Ishikawa (cell line): Measurements from ENCODE around the gene RNF168.

Experiments
- CEBPB ChIP-seq: IDR thresholded peaks from 2 replicates; pipeline ENCODE4 v1.6.1; 2012
- CREB1 ChIP-seq: IDR thresholded peaks from 2 replicates; pipeline ENCODE4 v1.6.1; 2012; ENCODE audit warnings: low read depth
- EP300 ChIP-seq: IDR thresholded peaks from 2 replicates; pipeline ENCODE4 v1.6.1; 2012; ENCODE audit warnings: borderline replicate concordance
- FOXM1 ChIP-seq: IDR thresholded peaks from 2 replicates; pipeline ENCODE4 v1.6.1; 2012; ENCODE audit warnings: low read depth, borderline replicate concordance
- RAD21 ChIP-seq: IDR thresholded peaks from 2 replicates; pipeline ENCODE4 v1.6.1; 2012; ENCODE audit warnings: low read depth
- TCF12 ChIP-seq: IDR thresholded peaks from 2 replicates; pipeline ENCODE4 v1.6.1; 2012; ENCODE audit warnings: low read depth
- YY1 ChIP-seq: IDR thresholded peaks from 2 replicates; pipeline ENCODE4 v1.6.1; 2012; ENCODE audit warnings: low read depth
- TF ChIP-seq, protein P1 (sequence below): IDR thresholded peaks from 2 replicates; pipeline ENCODE4 v1.6.1; 2012
- TF ChIP-seq, protein P2 (sequence below): IDR thresholded peaks from 2 replicates; pipeline ENCODE4 v1.6.1; 2012; ENCODE audit warnings: low read depth, mild to moderate bottlenecking

DNA sequence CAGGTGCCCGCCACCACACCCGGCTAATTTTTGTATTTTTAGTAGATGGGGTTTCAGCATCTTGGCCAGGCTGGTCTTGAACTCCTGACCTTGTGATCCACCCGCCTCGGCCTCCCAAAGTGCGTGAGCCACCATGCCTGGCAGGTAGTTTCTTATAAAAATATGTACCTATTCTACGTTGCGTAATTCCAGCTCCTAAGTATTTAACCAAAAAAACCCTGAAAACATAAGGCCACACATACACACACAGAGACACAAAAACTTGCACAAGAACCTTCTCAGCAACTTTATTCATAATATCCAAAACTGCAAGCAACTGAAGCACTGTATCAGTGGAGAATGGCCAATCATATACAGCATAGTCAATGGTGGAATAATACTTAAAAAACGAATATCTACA lies 5.3 kb downstream of the RNF168 start:
- TF ChIP-seq EP300 (no peak), RAD21 (no peak), YY1 (no peak), CEBPB (0 out of 2 replicates have a peak, but pooled peaks have one; percentile 20), TCF12 (no peak), CREB1 (no peak), FOXM1 (no peak)
- TF ChIP-seq, protein P1, sequence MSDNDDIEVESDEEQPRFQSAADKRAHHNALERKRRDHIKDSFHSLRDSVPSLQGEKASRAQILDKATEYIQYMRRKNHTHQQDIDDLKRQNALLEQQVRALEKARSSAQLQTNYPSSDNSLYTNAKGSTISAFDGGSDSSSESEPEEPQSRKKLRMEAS = no peak
- TF ChIP-seq, protein P2, sequence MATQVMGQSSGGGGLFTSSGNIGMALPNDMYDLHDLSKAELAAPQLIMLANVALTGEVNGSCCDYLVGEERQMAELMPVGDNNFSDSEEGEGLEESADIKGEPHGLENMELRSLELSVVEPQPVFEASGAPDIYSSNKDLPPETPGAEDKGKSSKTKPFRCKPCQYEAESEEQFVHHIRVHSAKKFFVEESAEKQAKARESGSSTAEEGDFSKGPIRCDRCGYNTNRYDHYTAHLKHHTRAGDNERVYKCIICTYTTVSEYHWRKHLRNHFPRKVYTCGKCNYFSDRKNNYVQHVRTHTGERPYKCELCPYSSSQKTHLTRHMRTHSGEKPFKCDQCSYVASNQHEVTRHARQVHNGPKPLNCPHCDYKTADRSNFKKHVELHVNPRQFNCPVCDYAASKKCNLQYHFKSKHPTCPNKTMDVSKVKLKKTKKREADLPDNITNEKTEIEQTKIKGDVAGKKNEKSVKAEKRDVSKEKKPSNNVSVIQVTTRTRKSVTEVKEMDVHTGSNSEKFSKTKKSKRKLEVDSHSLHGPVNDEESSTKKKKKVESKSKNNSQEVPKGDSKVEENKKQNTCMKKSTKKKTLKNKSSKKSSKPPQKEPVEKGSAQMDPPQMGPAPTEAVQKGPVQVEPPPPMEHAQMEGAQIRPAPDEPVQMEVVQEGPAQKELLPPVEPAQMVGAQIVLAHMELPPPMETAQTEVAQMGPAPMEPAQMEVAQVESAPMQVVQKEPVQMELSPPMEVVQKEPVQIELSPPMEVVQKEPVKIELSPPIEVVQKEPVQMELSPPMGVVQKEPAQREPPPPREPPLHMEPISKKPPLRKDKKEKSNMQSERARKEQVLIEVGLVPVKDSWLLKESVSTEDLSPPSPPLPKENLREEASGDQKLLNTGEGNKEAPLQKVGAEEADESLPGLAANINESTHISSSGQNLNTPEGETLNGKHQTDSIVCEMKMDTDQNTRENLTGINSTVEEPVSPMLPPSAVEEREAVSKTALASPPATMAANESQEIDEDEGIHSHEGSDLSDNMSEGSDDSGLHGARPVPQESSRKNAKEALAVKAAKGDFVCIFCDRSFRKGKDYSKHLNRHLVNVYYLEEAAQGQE = no peak
